OCI-LY1 (cell line): ENCODE measurements around the gene ARHGEF6.

ENCODE experiments used
- CTCF ChIP-seq: fragments of 200-600 bp; sonication (generic), shearing (Covaris generic); IDR thresholded peaks from 2 replicates; pipeline ENCODE4 v1.5.1; 2017; ENCODE audit warnings: mild to moderate bottlenecking, antibody characterized with exemption, low read length, moderate library complexity, mixed read lengths
- EZH2 ChIP-seq: fragments of 200-600 bp; sonication (generic), shearing (Covaris generic); IDR thresholded peaks from 2 replicates; pipeline ENCODE4 v1.8.0; 2017; ENCODE audit warnings: borderline replicate concordance, mixed run types, mild to moderate bottlenecking, antibody characterized with exemption, low read length, moderate library complexity, mixed read lengths

- TF ChIP-seq CTCF (no peak), EZH2 (no peak)
These were observed 158.2 kb downstream of the ARHGEF6 start for GRCh38 chrX:136622568-136622967.
